Ovary (tissue), 3 donors: ENCODE measurements around the gene ELOVL2.

ENCODE experiments used
- EP300 ChIP-seq: sonication (generic); formaldehyde crosslinking; IDR thresholded peaks from one replicate; pipeline ENCODE4 v1.6.1; 2017; ENCODE audit warnings: antibody characterized with exemption
- POLR2A ChIP-seq: fragments of 450-650 bp; IDR thresholded peaks from one replicate; pipeline ENCODE4 v1.6.1; 2017; ENCODE audit warnings: antibody characterized with exemption, mild to moderate bottlenecking, moderate library complexity
- TF ChIP-seq, protein P1 (sequence below), 3 donors: fragments of 450-650 bp in 2 of 3; fragments of 200-600 bp in 1 of 3; IDR thresholded peaks; one replicate each; pipeline versions ENCODE4 v1.5.1 to v1.8.0; 2016 to 2022; ENCODE audit warnings: antibody characterized with exemption in 3 of 3, mild to moderate bottlenecking in 1 of 3
- donor health status: DM: no; HTN: no; CAD: no.

DNA sequence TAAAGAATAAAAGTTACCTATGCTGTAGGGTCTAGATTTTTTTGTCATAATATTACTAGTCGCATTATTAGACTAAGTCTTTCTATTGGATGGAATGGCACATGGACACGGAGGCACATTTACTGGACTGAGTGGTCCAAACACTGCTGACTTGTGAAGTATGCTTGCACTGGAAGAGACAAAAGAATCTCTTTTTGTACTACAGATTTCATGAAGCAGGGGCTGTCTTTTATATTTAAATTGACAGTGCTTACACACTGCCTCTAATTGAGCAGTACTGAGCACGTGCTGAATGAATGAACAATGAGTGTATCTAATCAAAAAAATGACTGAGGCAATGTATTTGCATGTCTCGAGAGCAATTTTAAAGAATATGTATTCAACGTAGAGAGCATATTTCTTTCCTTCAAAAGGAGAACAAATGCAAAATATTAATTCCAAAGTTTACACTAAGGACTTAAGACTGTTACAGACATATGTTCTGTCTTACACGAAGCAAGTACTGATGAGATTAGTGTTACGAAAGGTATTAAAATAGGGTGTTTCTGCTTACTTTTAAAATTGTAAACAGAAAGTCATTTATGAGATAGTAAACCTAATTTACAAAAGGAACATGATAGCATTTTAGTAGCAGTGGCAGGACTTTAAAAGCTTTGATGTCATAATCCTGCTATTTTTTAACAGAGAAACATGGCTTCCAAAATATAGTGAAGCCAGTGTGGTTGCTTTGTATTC is 8.3 kb downstream of the ELOVL2 start:
- TF ChIP-seq POLR2A (no peak), EP300 (no peak)
- TF ChIP-seq, protein P1, sequence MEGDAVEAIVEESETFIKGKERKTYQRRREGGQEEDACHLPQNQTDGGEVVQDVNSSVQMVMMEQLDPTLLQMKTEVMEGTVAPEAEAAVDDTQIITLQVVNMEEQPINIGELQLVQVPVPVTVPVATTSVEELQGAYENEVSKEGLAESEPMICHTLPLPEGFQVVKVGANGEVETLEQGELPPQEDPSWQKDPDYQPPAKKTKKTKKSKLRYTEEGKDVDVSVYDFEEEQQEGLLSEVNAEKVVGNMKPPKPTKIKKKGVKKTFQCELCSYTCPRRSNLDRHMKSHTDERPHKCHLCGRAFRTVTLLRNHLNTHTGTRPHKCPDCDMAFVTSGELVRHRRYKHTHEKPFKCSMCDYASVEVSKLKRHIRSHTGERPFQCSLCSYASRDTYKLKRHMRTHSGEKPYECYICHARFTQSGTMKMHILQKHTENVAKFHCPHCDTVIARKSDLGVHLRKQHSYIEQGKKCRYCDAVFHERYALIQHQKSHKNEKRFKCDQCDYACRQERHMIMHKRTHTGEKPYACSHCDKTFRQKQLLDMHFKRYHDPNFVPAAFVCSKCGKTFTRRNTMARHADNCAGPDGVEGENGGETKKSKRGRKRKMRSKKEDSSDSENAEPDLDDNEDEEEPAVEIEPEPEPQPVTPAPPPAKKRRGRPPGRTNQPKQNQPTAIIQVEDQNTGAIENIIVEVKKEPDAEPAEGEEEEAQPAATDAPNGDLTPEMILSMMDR (IDR thresholded peaks at IDR 0.05) = no peak
